Left lung (tissue), 10 donors: ENCODE data around the gene UBE2J2. TPM values are rescaled to one million over a fixed set of nuclear protein-coding genes. Genes with fewer than 3 reads are reported as not detected.

ENCODE experiments used
- ATAC-seq: fragments of 200-7000 bp; cut with Tn5 transposase; one replicate; pipeline ENCODE4 v1.9.1; 2020; ENCODE audit warnings: moderate library complexity
- DNase-seq, 4 donors: peaks; one replicate each; pipeline ENCODE4 v3.0.0-alpha.2; 2013 to 2020
- H3K27ac ChIP-seq, 2 donors: fragments of 200-600 bp; sonication (generic) in 1 of 2; one replicate each; pipeline versions ENCODE4 v1.5.0 to v1.8.0; 2020 to 2021
- H3K27me3 ChIP-seq, 2 donors: fragments of 200-600 bp; sonication (generic) in 1 of 2; one replicate each; pipeline versions ENCODE4 v1.5.0 to v1.8.0; 2020 to 2021
- H3K36me3 ChIP-seq, 2 donors: fragments of 200-600 bp; sonication (generic) in 1 of 2; one replicate each; pipeline versions ENCODE4 v1.5.0 to v1.8.0; 2020 to 2021
- H3K4me1 ChIP-seq, 2 donors: fragments of 200-600 bp; one replicate each; pipeline ENCODE4 v1.8.0; 2021
- H3K4me3 ChIP-seq, 2 donors: fragments of 200-600 bp; sonication (generic) in 1 of 2; one replicate each; pipeline versions ENCODE4 v1.5.0 to v1.8.0; 2020 to 2021; ENCODE audit warnings: mild to moderate bottlenecking in 1 of 2
- H3K9me3 ChIP-seq, 2 donors: fragments of 200-600 bp; sonication (generic) in 1 of 2; one replicate each; pipeline versions ENCODE4 v1.5.0 to v1.8.0; 2020 to 2021
- CTCF ChIP-seq, 2 donors: fragments of 200-600 bp; sonication (generic) in 1 of 2; IDR thresholded peaks; one replicate each; pipeline versions ENCODE4 v1.5.0 to v1.8.0; 2021; ENCODE audit warnings: antibody characterized with exemption in 2 of 2
- intact Hi-C, 2 donors: fragments of 100-400 bp; cut with DNase I; formaldehyde crosslinking; loops; one replicate each; pipeline versions ENCODE4 v1.11.2 to v1.14.2; 2022
- polyA plus RNA-seq, 6 donors: library from polyadenylated mRNA; unstranded; fragments of 120-200 nt; gene quantifications; one replicate each; pipeline ENCODE4 v1.2.1, GENCODE V29; 2013; ENCODE audit not compliant: insufficient read length in 6 of 6
- total RNA-seq, 2 donors: library from RNA; stranded (reverse); fragmentation: NEBNext Ultra II Directional; extraction: Animal tissue kit (Norgen Biotek cat#: 25700); gene quantifications; one replicate each; pipeline ENCODE4 v1.2.1, GENCODE V29; 2021
- donor health status: DM: no; HTN: yes; CAD: no.
- donor health status: DM: no; HTN: no; CAD: no.

Gene UBE2J2
- total and polyA plus RNA-seq, 8 donors = 42.8 to 68.6 (median 52.1) TPM

- Histone ChIP-seq H3K4me3 (no peak overlapping the region), H3K9me3 (no peaks in the 10 kb centered on the region), H3K36me3 (peaks cover 0 to 76% of the 10 kb centered on the region in 2 donors), H3K27ac (no peak overlapping the region), H3K27me3 (no peaks in the 10 kb centered on the region), H3K4me1 (peaks cover 0 to 18% of the 10 kb centered on the region in 2 donors)
- ATAC-seq = no peak
- intact Hi-C loops = no loop called here
- DNase-seq = no peak
- no peak for TF ChIP-seq CTCF (IDR thresholded peaks at IDR 0.05)
Observed at GRCh38 chr1:1312450-1313314, 39.0 kb upstream of the UBE2J2 start.

DNA sequence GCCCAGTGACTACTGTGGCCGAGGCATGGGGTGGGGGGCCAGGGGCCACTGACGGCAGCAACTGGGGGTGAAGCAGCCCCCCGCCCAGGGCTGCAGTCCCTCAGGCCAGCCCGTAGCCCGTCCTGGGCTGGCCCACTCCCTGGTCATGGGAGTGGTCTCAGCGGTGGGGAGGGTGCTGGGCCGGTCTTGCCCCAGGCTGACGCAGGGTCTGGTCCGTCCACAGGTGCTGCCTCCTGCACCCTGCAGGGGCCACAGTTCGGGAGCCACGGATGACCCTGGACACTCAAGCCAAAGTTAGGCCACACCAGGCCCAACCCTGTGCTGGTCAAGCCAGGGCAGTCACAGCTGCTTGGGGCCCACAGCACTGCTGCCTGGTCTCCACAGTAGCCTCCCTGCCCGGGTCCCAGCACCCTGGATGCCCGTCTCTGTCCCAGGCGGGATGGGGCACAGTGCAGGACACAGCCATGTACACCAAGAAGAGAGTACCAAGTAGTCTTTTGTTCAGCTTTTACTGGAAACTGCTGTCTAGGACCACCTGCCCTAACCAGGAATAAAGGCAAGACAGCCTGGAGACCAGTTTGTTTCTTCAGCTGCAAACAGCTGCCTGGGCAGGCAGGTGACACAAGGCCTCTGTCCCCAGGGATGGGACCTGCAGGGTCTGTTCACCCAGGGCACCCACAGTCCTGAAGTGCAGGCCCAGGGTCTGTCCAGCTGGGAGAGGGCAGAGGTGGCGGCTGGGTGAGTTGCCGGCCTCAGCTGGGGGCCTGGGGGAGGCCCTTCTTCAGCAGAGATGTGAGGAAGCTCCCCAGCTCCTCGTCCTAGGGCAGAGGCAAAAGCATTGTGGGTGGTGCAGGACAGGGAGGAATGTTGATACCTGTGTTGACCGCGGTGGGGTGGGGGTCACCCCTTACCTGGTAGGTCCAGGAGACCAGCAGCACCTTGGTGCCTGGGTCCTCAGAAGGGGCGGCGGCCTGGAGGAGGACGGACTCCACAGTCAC is 37.8 kb upstream of the UBE2J2 start:
- ATAC-seq (no peak), DNase-seq (no peak)
- no peaks in the 10 kb centered on the region for H3K9me3 ChIP-seq
- H3K27me3 ChIP-seq = no peaks in the 10 kb centered on the region
- no peak for TF ChIP-seq CTCF (IDR thresholded peaks at IDR 0.05)
- H3K36me3 ChIP-seq = peaks cover 0 to 64% of the 10 kb centered on the region in 2 donors
- intact Hi-C loops = no loop called here
- H3K4me1 ChIP-seq = peaks cover 5 to 25% of the 10 kb centered on the region in 2 donors
- no peak overlapping the region for H3K4me3 ChIP-seq
- no peak overlapping the region for H3K27ac ChIP-seq

GRCh38 chr1:1310476-1311053 is 36.9 kb upstream of the UBE2J2 start:
- Histone ChIP-seq H3K4me3 (no peak overlapping the region), H3K27ac (no peak overlapping the region), H3K36me3 (peaks cover 0 to 59% of the 10 kb centered on the region in 2 donors), H3K27me3 (no peaks in the 10 kb centered on the region), H3K4me1 (peaks cover 14 to 33% of the 10 kb centered on the region in 2 donors), H3K9me3 (no peaks in the 10 kb centered on the region)
- ATAC-seq = no peak
- no peak for DNase-seq
- intact Hi-C loops = no loop called here
- TF ChIP-seq CTCF (IDR thresholded peaks at IDR 0.05) = no peak

DNA sequence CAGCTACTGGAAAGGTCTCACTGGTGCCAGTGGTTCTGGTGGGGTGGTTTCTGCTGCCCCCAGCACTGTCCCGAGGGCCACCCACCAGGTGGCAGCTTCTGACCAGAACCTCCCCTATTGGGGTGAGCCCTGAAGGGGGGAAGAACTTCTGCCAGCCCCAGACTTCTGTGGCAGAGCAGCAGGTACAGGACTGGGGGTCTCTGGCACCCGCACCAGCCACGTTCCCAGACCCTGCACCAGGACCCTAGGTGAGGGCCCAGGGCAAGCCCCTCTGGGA is 36.4 kb upstream of the UBE2J2 start:
- DNase-seq (no peak), ATAC-seq (no peak)
- Histone ChIP-seq H3K4me3 (peak overlapping the region in 1 of 2 donors; percentile 91), H3K27me3 (no peaks in the 10 kb centered on the region), H3K27ac (no peak overlapping the region), H3K9me3 (no peaks in the 10 kb centered on the region), H3K36me3 (peaks cover 0 to 56% of the 10 kb centered on the region in 2 donors), H3K4me1 (peaks cover 19 to 38% of the 10 kb centered on the region in 2 donors)
- no peak for TF ChIP-seq CTCF (IDR thresholded peaks at IDR 0.05)
- intact Hi-C loops = no loop called here
